CD4-positive, alpha-beta T cell treated with Interleukin-21 for 1 hour (primary cell): ENCODE data around the gene GLT8D1.

Experiments used
- DNase-seq: peaks from one replicate; pipeline ENCODE4 v3.0.0-alpha.2; 2020

GLT8D1 gene

DNA sequence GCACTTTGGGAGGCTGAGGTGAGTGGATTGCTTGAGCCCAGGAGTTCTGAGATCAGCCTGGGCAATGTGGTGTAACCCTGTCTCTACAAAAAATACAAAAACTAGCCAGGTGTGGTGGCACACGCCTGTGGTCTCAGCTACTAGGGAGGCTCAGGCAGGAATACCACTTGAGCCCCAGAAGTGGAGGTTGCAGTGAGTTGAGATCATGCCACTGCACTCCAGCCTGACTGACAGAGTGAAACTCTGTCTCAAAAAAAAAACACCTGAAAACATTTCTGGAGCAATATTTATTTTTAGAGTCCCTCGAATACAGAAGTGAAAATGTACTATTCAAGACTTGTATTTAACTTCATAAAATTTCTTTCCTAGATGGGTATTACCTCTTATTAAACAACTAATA, 4.9 kb upstream of the GLT8D1 start:
- no peak for DNase-seq

DNA sequence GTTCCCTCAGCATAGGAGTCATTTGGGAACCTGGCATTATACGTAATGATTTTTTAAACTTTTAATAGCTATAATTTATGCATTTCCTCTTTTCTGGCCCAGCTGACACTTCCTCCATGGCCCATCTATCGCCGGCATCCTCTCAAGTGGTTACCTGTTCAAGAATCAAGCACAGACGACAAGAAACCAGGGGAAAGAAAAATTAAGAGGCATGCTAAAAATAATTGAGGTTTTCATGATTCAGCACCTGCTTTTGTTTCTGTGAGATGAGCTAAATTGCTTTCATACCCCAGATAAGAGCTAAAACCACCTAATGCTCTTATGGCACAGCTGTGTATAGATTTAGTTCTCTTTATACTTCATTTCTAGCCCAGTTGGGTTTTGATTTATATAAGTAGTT, 2.0 kb upstream of the GLT8D1 start:
- no peak for DNase-seq

DNA sequence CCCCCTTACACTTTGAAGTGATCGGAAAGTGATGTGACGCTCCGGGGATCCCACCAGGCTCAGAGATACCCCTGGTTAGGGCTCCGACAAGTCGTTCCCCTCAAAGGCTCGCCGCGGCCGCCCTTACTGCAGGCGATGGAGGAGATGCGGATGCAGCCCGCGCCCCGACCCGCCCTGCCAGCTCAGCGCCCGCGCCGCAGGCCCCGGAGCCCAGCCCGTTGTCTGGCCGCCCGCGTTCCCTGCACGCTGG, 228 bp downstream of the GLT8D1 start:
- DNase-seq, result no peak

DNA sequence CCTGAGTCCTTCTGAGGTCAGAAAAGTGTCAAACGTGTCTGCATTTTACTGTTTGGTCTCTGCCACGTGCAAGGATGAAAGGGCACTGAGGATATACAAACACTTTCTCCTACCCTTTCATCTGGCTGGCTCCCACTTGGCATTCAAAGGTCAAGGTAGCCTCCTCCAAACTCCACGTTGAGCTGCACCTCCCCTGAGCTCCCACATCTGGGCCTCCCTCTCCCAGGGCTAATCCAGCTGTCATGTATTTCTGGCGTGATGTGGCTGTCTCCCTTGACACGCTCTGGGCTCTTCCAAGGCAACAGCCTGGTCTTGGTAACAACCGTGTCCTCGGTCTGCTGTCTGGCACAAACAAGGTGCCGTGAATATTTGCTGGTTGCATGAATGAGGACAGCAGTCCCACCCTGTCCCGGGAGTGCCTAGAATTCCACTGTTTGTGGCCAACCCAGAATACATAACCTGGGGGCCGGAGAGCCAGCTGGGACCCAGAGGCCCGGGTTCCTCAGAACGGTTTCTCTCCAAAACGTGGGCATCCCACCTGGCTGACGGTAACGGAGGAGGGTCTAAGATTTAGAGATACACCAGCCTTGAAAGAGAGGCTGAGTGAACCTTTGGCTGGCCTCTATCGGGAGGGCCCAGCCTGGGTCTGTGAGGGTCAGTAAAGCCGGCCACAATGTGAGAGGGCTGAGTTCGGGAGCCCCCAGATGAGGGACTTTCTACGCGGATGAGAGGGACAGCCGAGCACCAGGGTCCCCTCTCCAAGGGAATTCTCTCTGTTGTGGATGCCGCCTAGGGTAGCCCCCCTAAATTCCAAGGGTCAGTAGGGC, 767 bp downstream of the GLT8D1 start:
- DNase-seq, result no peak

DNA sequence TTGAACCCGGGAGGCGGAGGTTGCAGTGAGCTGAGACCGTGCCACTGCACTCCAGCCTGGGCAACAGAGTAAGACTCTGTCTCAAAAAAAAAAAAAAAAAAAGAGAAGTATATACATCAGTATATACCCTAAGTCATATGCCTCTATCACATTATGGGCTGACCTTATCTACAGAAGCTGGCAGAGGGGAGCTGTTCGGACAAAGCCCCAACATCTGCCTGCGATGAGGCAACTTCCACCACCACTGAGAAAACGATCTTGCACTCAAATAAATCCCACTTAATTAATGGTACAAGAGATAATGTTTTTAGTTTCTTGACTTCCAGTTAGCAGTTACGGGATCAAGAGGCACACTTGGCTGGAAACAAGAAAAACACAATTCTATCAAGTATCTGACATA, 2.2 kb downstream of the GLT8D1 start:
- no peak for DNase-seq

DNA sequence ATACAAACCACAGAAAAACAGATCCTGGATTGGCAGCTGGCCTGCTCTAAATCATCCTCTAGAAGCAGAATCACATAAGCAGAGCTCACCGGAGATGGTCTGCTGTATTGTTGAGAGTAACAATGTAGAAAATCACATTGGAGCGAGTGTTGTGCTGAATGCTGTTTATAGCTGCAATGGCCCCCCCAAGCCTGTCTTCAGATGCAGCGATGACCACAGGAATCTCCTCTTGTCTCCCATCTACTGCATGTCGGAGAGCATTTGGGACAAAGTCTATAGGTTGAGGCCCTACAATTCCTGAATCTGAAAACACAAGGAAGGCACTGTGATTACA, 8.0 kb downstream of the GLT8D1 start:
- DNase-seq, result no peak

DNA sequence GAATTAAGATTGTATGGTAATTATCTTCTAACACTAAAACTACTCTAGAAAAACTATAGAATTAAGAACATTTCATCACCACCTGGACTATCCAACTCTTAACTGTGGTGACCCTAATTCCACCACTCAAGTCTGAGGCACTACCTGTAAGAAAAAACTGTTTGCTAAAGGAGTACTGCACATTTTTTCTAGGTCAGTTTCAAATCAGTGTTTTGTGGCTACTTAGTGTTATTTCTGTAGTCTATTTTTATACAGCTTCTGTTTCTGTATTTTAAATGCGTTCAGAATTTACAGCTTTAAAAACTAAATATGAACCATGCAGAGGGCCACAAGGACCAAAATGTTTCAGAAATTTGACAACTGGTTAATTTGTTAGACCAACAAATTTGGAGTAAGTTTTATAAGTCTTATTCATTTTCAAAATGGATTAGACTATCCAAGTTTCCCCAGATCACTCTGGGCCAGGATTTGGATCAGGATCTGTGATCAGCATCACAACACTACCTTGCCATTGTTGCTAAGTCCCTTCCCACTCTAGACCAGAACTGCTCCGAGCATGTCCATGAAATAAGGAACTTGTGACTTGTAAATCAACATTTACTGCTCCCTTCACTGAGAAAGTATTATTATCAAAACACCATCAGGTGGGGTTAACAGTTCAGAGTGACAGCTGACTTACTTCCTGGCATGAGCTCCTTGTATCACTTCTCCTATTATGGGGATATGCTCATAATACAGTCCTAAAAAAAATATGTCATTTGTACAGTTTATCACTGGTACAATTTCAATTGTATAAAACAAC, 8.6 kb downstream of the GLT8D1 start:
- no peak for DNase-seq

DNA sequence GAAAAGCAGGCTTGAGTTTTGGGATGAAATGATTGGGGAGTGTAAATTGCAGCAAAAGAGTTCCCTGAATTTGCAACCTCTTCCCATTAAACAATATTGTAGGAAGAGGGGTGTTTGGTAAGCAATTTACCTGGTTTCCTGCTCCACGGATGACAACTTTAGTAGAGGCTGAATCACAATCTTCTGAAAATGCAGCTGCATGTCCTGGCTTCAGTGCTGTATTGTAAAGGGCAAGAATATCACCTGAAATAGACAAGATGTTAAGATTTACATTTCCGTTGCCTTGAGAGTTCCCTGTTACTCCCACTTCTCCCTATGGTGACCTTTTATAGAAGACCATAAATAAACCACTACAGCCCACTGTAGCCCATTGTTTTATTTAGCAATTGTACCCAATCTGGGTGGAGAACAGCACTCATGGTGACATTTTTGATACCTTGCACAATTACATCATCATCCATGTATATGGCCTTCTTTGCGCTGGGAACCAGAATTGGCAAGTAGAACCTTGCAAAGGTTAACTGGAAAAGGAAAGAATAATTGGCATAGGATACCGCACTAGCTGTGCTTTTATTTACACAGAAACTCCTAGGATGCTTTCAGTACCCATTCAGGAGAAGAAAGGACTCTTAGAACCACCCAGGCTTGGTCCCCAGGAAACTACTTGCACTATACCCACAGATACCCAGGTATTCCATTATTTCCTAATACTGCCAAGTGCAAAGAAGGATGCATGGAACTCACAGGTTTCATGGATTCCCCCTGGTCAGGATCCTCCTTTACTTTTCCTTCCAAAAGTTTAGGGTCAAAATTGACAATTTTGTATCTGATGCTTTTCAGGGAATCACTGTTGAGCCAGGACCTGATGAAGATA, 9.6 kb downstream of the GLT8D1 start:
- no peak for DNase-seq

DNA sequence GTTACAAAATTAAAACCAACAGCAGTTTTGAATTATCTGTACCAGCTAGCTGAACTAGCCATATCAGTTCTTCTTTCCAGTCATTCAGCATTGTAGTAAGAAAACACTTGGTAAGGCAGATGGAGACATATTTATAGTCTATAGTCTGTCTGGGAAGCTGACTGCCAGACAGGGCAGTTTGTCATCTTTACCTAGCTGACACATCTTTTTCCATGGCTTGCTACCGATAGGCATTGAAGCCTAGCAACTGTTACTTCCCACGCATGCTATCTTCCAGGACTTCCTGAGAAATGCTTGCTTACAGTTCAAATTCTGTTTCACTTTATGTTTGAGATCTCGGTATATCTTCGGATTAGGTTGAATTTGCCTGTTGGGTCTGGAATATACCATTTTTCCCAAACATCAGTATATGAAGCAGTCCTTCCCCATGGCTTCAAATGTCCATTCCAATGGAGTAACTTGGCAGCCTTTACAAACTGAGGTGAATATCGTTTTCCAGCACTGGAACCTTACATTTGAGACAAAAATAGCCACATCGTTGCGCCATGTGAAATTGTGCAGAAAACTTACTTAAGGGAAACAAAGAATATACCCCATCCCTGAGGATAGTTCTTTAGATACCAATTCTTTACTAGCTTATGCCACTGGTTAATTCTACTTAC, 10.9 kb downstream of the GLT8D1 start:
- DNase-seq, result no peak

DNA sequence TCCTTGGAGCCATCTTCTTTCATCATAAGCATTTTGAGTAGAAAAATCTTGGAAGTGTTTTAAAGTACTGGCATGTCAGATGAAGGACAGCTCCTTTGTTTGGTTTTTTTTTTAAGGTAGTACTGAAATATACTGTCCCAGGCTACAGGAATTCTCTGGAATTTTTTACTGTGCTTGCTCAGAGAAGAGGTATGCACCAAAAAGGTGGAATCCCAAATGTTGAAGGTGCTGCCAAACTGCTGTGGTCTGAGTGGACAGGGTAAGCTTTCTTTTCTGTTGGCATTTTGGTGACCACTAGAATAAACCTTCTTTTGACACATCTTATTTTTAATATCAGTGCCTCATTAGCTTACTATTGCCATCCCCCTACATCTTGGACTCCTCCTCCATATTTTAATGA, 12.5 kb downstream of the GLT8D1 start:
- DNase-seq, result no peak

DNA sequence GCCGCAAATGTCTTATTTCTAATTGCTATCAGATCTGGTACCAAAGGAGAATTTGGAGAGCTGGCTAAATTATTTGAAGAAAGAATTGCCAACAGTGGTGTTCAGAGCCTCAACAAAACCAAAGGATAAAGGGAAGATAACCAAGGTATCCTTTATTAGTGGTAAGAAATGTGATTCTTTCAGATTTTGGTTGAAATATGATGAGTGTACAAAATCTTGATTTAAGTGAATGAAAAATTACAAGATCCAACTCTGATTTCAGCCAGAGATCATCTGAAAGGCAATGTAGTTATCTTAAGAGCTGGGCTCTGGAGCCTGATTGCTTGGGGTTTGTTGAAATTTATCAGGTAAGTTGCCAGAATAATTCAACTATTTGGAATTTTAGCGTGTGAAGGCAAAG, 15.0 kb downstream of the GLT8D1 start:
- no peak for DNase-seq

DNA sequence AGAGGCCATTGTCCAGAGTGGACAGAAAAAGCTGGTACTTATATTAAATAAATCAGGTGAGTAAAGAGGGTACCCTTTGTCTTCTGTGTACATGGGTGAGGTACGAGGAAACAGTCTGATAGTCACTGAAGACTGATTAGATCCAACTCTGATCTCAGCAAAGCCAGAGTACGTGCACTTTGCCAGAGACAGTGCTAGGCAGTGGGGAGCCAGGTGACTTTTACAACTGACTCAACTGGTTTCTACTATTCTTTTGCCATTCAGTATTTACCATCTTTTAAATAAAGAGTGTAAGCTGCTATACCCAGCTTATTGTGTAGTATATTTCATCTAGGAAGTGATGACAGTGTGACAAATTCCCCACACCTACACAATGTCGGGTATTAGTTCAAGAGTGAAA, 16.4 kb downstream of the GLT8D1 start:
- no peak for DNase-seq

DNA sequence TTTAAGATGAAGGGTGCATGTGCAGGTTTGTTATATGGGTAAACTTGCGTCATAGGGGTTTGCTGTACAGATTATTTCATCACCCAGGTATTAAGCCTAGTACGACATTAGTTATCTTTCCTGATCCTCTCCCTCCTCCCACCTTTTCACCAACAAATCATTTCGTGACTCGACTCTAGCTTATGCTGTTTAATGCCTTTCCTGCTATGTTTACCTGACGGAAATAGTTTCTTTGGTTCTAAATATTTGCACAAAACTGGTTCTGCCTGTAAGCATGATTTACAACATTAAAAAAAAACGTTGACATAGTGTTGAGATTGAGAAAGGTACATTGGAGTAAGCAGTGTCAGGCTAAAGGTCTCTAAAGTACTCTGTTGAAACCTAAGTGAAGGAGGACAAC, 17.3 kb downstream of the GLT8D1 start:
- no peak for DNase-seq

DNA sequence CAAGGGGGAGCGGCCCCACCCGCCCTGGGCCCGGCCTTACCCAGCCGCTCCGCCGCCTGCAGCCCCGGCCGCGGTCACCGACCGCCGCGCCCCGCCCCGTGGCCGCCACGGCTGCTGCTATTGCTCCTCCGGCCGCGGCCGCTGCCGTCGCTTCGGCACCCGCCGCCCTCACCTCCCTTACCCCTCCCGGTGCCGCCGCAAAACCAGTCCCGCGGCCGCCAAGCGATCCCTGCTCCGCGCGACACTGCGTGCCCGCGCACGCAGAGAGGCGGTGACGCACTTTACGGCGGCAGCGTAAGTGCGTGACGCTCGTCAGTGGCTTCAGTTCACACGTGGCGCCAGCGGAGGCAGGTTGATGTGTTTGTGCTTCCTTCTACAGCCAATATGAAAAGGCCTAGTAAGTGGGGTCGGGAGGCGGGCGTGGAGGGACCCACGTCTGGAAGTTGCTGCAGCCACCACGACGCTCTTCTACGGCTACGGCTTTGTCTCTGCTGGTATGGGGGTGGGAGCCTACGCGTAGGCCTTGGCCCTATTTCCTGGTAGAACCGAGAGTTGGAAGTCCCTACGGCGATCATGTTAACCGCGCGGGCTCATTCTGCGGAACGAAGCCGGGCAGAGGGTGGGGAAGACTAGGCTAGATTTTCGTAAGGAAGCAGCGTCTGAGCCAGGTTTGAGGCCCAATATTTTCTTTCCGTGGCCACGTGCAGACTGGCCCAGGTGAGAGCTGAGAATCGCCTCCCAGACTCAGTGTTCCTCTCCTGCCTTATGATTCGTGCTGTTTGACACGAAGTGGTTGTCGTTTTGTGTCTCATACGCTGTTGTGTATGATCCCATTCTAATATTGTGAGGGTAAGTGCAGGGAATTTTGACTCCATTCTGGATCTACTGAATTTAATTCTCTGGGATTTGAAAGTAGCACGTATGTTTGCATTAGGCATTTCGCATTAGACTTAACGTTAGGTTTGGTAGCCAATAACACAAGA, 19.6 kb downstream of the GLT8D1 start, which contains the start of the genes GNL3 and PBRM1:
TSS of gene GNL3 (plus strand) at position 324 of the 983 bp plus-strand sequence. CDS start at position 385, 61 bp downstream.
TSS of gene PBRM1 (minus strand) at position 205 of the 983 bp plus-strand sequence.
- DNase-seq, result peak; percentile 95

DNA sequence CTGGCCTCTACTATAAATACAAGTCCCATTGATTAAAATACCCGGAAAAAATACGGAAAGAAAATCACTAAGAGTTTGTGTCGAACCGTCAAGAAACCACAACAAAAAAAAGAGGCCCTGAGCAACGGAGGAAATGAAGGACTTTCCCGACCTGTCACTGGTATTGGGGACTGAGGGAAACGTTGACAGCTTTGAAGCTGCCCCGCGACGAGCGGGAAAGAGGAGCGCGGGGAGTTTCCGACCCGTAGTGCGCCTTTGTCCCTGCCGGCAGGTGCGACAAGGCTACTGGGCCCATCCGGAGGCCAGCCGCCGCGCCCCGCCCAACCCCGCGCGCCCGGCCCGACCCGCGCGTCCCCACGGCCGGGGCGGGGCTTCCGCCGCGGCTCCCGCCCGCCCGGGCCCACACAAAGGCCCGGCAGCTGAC, 20.3 kb downstream of the GLT8D1 start:
- peak; percentile 94 for DNase-seq

DNA sequence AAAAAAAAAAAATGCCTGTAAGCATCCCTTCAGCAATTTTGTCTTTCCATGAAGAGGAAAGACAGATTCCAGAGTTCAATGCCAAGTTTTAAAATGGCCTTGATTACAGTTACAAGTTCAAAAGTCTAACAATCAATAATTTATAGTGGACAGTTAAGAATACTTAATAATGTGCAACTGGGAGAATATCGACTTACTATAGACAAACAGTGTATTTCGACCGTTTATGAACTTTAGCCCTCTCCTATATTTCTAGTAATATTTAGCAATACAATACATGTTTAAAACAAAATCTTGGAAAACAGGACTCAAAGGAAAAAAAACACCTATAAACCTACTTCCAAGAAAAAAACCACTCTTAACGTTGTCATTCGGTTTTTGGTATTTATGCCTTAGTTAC, 21.4 kb downstream of the GLT8D1 start:
- no peak for DNase-seq

DNA sequence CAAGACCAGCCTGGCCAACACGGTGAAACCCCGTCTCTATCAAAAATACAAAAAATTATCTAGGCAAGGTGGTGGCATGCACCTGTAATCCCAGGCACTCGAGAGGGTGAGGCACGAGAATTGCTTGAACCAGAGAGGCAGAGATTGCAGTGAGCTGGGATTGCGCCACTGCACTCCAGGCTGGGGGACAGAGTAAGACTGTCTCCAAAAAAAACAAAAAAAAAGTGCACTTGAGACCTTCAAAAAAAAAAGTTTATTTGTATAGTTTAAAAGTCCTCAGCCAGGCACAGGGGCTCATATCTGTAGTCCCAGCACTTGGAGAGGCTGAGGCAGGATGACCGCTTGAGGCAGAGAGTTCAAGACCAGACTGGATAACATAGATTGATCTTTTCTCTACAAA, 22.0 kb downstream of the GLT8D1 start:
- no peak for DNase-seq

DNA sequence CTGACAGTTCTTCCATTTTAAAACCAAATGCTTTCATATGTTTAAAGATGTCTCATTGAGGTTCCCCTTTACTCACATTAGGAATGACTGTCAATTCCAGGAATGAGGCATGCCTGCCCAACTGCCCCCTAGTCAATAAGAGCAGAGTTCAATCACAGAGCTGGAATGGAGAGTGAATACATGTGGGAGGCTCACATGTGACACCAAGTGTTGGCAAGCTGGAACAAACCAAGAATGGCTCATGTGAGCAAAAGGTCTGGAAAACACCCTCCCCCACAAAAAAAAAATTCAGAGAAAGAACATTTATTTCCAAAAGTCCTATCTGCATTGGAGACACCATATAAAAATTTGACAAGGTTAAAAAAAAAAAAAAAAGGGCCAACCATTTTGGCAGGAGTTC, 23.6 kb downstream of the GLT8D1 start:
- DNase-seq, result no peak

DNA sequence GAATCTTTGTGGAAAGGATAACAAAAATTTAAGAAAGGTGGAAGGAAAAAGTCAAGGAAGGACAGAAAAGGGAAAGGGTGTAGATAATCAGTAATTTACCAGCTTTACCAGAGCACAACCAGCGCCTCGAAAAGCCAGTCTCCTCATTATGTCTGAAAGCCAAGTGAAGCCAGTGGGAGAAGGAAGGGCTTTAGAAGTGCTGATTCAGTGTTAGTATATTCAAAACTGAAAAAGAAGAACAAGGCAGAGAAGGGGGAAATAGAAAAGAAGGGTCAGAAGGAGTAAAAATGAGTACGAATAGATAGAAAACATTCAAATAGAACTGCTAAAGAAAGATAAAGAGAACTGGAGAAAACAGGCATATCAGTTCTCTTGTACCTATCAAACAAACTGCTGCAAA, 24.0 kb downstream of the GLT8D1 start:
- DNase-seq, result no peak

DNA sequence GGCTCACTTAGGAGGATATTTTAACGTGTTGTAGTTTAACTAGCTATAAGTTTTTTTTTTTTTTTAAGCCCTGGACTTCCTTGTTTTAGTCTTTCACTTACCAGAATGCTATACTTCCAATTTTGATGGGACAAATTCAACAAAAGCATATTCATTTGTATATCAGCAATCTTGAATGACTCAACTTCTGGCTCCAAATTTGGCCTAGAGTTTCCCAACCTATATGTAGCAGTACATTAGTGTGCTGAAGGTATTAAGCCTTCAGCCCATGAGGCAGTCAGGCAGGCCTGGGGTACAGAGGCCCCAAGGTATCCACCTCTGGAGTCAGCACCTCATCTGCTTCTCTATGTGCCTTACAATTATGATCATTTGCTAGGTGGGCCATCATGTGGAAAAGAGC, 25.8 kb downstream of the GLT8D1 start:
- DNase-seq, result no peak

DNA sequence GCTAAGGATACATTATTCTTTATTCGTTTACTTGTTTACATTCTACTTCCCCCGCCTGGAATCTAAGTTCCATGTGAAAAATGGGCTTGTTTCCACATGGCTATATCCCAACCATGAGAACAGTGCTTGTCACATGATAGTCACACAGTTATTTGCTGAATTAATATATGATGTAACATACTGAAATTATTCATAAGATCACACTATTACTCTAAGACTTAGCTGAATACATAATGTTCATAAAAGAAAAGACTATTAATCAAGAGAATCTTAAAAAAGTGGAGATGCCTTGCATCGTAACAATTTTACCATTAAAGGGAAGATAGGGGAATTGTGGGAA, 26.4 kb downstream of the GLT8D1 start:
- DNase-seq, result no peak
